ENCODE results near the gene AKAP13. TPM values are rescaled to one million over a fixed set of nuclear protein-coding genes. Genes with fewer than 3 reads are reported as not detected.

The AKAP13 gene
- total and polyA plus RNA-seq, 2 donors (not counting 1 experiment from before 2014, with no cell fraction given), result 73.8 to 358 TPM

- POLR2A ChIA-PET, result no interaction called here
- H4K20me1 ChIP-seq (ENCODE audit: control insufficient read depth, insufficient read depth, low read length, poor library complexity, severe bottlenecking), result no peaks in the 10 kb centered on the region
- Mint-ChIP-seq H3K27ac (no peak overlapping the region), H3K4me1 (no peaks in the 10 kb centered on the region), H3K27me3 (no peaks in the 10 kb centered on the region), H3K9me3 (ENCODE audit: insufficient read depth) (no peaks in the 10 kb centered on the region), H3K4me3 (no peak overlapping the region)
- intact Hi-C loops (cut with micrococcal nuclease), result no loop called here
- H3K36me3 ChIP-seq (replicated peaks in 1 of 2; ENCODE audit: control extremely low read depth in 1 of 2, control insufficient read depth in 1 of 2, extremely low read depth in 1 of 2, insufficient read depth in 2 of 2, low read length in 1 of 2), result no peaks in the 10 kb centered on the region
- no peak overlapping the region for H2AFZ ChIP-seq (ENCODE audit: insufficient read depth, low read depth, low read length, poor library complexity, severe bottlenecking)
- CTCF ChIA-PET, result no interaction called here
- no peaks in the 10 kb centered on the region for H3K4me1 ChIP-seq (ENCODE audit: control insufficient read depth in 2 of 2, insufficient read depth in 2 of 2, low read length in 2 of 2)
- no peak overlapping the region for H3K4me2 ChIP-seq (replicated peaks; ENCODE audit: low read depth, low read length, poor library complexity, severe bottlenecking)
- no peak for ATAC-seq (ENCODE audit: low read depth)
- H3K4me3 ChIP-seq (ENCODE audit: control extremely low read depth in 1 of 5, extremely low read depth in 1 of 5, insufficient read depth in 1 of 5, low read depth in 2 of 5, low read length in 4 of 5), result no peak overlapping the region
- no peak overlapping the region for H3K9ac ChIP-seq (ENCODE audit: low read length)
- TF ChIP-seq EZH2 (IDR thresholded peaks at IDR 0.05; ENCODE audit: borderline replicate concordance, insufficient read depth, low read depth, low read length, poor library complexity, severe bottlenecking), result no peak
- TF ChIP-seq, protein P1, sequence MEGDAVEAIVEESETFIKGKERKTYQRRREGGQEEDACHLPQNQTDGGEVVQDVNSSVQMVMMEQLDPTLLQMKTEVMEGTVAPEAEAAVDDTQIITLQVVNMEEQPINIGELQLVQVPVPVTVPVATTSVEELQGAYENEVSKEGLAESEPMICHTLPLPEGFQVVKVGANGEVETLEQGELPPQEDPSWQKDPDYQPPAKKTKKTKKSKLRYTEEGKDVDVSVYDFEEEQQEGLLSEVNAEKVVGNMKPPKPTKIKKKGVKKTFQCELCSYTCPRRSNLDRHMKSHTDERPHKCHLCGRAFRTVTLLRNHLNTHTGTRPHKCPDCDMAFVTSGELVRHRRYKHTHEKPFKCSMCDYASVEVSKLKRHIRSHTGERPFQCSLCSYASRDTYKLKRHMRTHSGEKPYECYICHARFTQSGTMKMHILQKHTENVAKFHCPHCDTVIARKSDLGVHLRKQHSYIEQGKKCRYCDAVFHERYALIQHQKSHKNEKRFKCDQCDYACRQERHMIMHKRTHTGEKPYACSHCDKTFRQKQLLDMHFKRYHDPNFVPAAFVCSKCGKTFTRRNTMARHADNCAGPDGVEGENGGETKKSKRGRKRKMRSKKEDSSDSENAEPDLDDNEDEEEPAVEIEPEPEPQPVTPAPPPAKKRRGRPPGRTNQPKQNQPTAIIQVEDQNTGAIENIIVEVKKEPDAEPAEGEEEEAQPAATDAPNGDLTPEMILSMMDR (IDR thresholded peaks at IDR 0.05), result no peak
- peaks cover 0 to 2% (median 0%) of the 10 kb centered on the region in 3 donors for H3K9me3 ChIP-seq (ENCODE audit: control extremely low read depth in 1 of 3, control insufficient read depth in 2 of 3, insufficient read depth in 1 of 3, low read length in 2 of 3)
- H3K27ac ChIP-seq (ENCODE audit: low read length in 2 of 2), result no peak overlapping the region
- no peaks in the 10 kb centered on the region for H3K27me3 ChIP-seq (replicated peaks in 1 of 4; ENCODE audit: control extremely low read depth in 1 of 4, control insufficient read depth in 3 of 4, insufficient read depth in 4 of 4, low read length in 3 of 4)
- 98% methylated on average over 4 of the region's 5 CpGs for WGBS (ENCODE audit: insufficient coverage)
- H3K79me2 ChIP-seq (ENCODE audit: control insufficient read depth, insufficient read depth, low read length), result peaks cover 6% of the 10 kb centered on the region
- DNase-seq, result no peak
Observed at GRCh38 chr15:85771271-85771670, 390.9 kb downstream of the AKAP13 start.

DNA sequence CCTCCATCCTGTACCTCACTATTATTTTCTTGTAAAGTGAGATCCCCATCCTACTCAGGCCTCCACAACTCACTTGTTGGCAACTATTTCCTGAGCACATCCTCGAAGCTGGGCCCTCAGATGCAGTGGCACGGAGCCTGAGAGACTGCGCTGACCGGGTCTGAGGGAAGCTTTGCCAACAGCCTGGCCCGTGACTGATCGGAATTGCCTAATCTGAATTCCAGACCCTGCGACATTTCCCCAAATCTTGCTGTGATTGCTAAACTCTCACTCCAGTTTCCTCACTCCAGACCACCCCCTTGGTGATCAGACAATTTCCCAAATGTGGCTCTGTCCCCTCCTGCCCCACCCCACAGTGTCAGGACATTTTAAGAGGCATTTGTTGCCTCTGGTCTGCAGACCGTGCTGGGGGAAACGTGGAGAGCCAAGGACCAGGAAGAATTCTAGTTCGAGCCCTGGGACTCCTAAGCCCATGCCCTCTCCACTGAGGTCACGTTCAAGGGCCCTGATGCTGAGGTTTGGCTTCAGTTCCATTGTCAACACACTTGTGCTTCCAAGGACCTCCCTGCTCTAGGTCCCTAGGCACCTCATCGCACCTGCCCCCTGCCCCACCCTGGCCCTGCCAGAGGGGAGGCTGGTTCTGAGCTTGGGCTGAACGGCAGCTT is 391.5 kb downstream of the AKAP13 start:
- H3K9me3 ChIP-seq (ENCODE audit: control extremely low read depth in 1 of 3, control insufficient read depth in 2 of 3, insufficient read depth in 1 of 3, low read length in 2 of 3), result peaks cover 0 to 2% (median 0%) of the 10 kb centered on the region in 3 donors
- POLR2A ChIA-PET, result no interaction called here
- Mint-ChIP-seq H3K27me3 (no peaks in the 10 kb centered on the region), H3K27ac (no peak overlapping the region), H3K4me1 (no peaks in the 10 kb centered on the region), H3K4me3 (no peak overlapping the region), H3K9me3 (ENCODE audit: insufficient read depth) (no peaks in the 10 kb centered on the region)
- H3K27me3 ChIP-seq (replicated peaks in 1 of 4; ENCODE audit: control extremely low read depth in 1 of 4, control insufficient read depth in 3 of 4, insufficient read depth in 4 of 4, low read length in 3 of 4), result no peaks in the 10 kb centered on the region
- CTCF ChIA-PET, result no interaction called here
- intact Hi-C loops (cut with micrococcal nuclease), result no loop called here
- no peak overlapping the region for H2AFZ ChIP-seq (ENCODE audit: insufficient read depth, low read depth, low read length, poor library complexity, severe bottlenecking)
- H3K4me2 ChIP-seq (replicated peaks; ENCODE audit: low read depth, low read length, poor library complexity, severe bottlenecking), result no peak overlapping the region
- no peak for TF ChIP-seq EZH2 (IDR thresholded peaks at IDR 0.05; ENCODE audit: borderline replicate concordance, insufficient read depth, low read depth, low read length, poor library complexity, severe bottlenecking)
- TF ChIP-seq, protein P1 (IDR thresholded peaks at IDR 0.05), result no peak
- 93% methylated on average over 13 of the region's 13 CpGs for WGBS (ENCODE audit: insufficient coverage)
- no peaks in the 10 kb centered on the region for H3K36me3 ChIP-seq (replicated peaks in 1 of 2; ENCODE audit: control extremely low read depth in 1 of 2, control insufficient read depth in 1 of 2, extremely low read depth in 1 of 2, insufficient read depth in 2 of 2, low read length in 1 of 2)
- H3K27ac ChIP-seq (ENCODE audit: low read length in 2 of 2), result no peak overlapping the region
- H3K4me3 ChIP-seq (ENCODE audit: control extremely low read depth in 1 of 5, extremely low read depth in 1 of 5, insufficient read depth in 1 of 5, low read depth in 2 of 5, low read length in 4 of 5), result no peak overlapping the region
- no peaks in the 10 kb centered on the region for H4K20me1 ChIP-seq (ENCODE audit: control insufficient read depth, insufficient read depth, low read length, poor library complexity, severe bottlenecking)
- no peak overlapping the region for H3K9ac ChIP-seq (ENCODE audit: low read length)
- ATAC-seq (ENCODE audit: low read depth), result no peak
- no peaks in the 10 kb centered on the region for H3K4me1 ChIP-seq (ENCODE audit: control insufficient read depth in 2 of 2, insufficient read depth in 2 of 2, low read length in 2 of 2)
- peaks cover 6% of the 10 kb centered on the region for H3K79me2 ChIP-seq (ENCODE audit: control insufficient read depth, insufficient read depth, low read length)
- DNase-seq, result no peak

Data from B cell (primary cell).